Measurements from ENCODE around the gene TCEA2.
"Not testable (repeated sequence)": the region's sequence is repeated elsewhere in the genome, so short reads cannot be mapped to it uniquely, and the experiment has no call there.

Gene TCEA2

GRCh38 chr20:64111841-64112641 is 49.0 kb downstream of the TCEA2 start:
- no peak for DNase-seq

- no peak for DNase-seq
Measured at GRCh38 chr20:64112691-64113443, 49.9 kb downstream of the TCEA2 start.

GRCh38 chr20:64113444-64113775 is 50.4 kb downstream of the TCEA2 start:
- DNase-seq, result no peak

GRCh38 chr20:64113796-64114355 is 50.9 kb downstream of the TCEA2 start:
- DNase-seq, result no peak

GRCh38 chr20:64114356-64114971 is 51.5 kb downstream of the TCEA2 start:
- no peak for DNase-seq

- no peak for DNase-seq
Measured at GRCh38 chr20:64115171-64115911, 52.3 kb downstream of the TCEA2 start.

- DNase-seq, result no peak
Measured at GRCh38 chr20:64116016-64116415, 53.0 kb downstream of the TCEA2 start.

- DNase-seq, result no peak
Measured at GRCh38 chr20:64116541-64117431, 53.8 kb downstream of the TCEA2 start.

- DNase-seq, result not testable (repeated sequence)
Measured at GRCh38 chr20:64117432-64117777, 54.4 kb downstream of the TCEA2 start.

GRCh38 chr20:64119301-64119680 is 56.3 kb downstream of the TCEA2 start:
- DNase-seq, result no peak

GRCh38 chr20:64119681-64120341 is 56.8 kb downstream of the TCEA2 start:
- no peak for DNase-seq

GRCh38 chr20:64121586-64121985 is 58.6 kb downstream of the TCEA2 start:
- DNase-seq, result no peak
